ENCODE data around the gene SSB.
A peak's percentile ranks its signal among the peaks of the same experiment; 100 is the strongest.
"Not testable (repeated sequence)": the region's sequence is repeated elsewhere in the genome, so short reads cannot be mapped to it uniquely, and the experiment has no call there.

SSB gene

DNA sequence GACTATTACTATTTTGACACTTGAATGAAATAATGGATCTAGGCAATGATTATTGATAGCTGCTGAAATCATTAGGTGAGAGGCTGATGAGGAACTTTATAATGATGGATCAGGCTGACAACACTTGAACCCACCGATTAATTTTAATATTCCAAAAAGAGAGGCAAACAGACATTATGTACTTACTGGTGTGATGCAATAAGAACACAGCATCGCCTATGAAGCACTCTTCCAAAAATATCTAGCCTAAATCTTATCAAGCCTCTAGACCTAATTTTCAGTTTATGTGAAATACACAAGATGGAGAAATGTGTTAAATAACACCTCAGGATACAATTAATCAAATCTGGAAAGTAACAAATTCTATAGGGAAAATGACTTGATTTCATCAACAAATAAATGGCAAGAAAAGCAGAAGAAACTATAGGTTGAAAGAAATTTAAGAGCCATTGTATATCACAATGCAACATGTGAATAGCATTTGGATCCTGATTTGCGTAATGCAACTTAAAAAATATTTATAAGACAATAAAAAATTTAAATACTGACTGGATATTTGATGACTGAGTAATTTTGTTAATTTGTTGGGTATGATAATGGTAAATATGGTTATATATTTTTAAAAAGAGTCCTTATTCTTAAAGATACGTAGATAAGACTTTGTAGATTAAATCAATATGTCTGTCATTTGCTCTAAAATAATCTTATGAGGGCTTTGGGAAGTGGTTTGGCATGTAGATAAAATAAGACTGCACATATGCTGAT, 17.2 kb upstream of the SSB start:
- no peak for DNase-seq (ENCODE audit: low spot score)

DNA sequence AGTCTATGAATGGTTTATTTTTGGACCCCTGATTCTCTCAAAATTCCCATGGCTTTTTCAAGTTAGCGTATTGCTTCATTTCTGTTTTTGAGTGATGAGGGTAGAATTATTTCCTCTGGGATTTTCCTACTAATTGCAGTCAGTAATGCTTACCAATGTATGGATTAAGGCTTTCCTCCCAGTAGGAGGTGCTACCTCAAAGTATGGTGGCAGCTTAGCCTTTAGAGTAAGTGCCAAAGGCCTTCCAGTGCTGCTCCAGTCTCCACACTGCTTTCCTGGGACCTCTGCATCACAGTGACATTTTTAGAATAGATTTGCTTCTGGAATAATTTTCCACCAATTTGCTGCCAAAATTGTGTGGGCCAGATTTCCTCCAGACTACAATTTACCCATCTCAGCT, 16.2 kb upstream of the SSB start:
- DNase-seq (ENCODE audit: low spot score), result no peak

- no peak for DNase-seq (ENCODE audit: low spot score)
These were observed 8.1 kb upstream of the SSB start for GRCh38 chr2:169790581-169790980.

- DNase-seq (ENCODE audit: low spot score), result no peak
These were observed 3.5 kb upstream of the SSB start for GRCh38 chr2:169795181-169795580.

GRCh38 chr2:169796441-169796840, 2.2 kb upstream of the SSB start:
- no peak for DNase-seq (ENCODE audit: low spot score)

DNA sequence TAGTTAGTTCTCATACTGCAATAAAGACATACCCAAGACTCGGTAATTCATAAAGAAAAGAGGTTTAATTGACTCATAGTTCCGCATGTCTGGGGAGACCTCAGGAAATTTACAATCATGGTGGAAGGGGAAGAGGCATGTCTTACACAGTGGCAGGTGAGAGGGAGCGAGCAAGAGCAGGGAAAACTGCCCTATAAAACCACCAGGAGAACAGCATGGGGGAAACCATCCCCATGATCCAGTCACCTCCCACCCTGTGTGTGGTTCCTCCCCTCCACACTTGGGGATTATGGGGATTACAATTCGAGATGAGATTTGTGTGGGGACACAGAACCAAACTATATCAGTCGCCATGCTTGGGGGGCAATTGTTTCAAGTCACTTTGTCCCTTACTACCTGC, 1.1 kb upstream of the SSB start:
- no peak for DNase-seq (ENCODE audit: low spot score)

- DNase-seq (ENCODE audit: low spot score), result no peak
These were observed 314 bp upstream of the SSB start for GRCh38 chr2:169798397-169798717.

DNA sequence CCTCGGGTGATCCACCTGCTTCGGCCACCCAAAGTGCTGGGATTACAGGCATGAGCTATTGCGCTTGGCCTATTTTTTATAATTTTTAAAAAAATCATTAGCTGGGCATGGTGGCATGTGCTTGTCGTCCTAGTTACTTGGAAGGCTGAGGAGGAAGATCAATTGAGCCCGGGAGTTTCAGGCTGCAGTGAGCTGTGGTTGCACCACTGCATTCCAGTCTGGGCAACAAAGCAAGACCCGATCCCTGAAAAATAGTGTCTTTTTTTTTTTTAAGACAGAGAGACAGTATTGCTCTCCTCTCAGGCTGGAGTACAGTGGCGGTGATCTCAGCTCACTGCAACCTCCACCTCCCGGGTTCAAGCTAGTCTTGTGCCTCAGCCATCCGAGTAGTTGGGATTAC, 4.8 kb downstream of the SSB start:
- no peak for DNase-seq (ENCODE audit: low spot score)

DNA sequence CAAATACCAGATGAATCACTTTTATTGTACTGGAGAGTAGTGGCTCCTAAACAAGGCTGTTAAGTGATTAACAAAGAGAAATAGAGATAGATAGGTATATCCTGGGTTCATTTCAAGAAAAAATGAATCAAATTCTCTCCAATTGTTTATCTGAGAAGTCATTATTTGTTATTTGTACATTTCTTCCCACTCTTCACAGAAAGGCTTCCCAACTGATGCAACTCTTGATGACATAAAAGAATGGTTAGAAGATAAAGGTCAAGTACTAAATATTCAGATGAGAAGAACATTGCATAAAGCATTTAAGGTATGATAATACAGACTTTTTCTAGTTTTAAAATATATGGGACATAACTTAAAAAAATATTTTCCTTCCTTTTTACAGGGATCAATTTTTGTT, 7.9 kb downstream of the SSB start:
- DNase-seq (ENCODE audit: low spot score), result no peak

DNA sequence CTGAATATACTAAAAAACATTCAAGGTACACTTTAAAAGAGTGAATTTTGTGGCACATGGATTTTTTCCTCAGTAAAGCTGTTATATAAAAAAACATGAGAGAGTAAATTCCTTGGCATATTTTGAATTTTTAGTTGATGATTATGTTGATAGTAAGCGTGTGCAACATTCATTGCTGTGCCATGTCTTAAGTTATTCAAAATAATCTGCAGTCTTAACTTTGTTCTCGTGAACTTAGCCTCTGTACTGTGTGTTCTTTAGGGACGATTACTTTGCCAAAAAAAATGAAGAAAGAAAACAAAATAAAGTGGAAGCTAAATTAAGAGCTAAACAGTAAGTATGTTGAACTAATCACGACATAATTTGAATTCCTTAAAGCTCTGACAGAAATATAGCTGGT, 9.6 kb downstream of the SSB start:
- no peak for DNase-seq (ENCODE audit: low spot score)

GRCh38 chr2:169815849-169816248, 17.2 kb downstream of the SSB start:
- DNase-seq (ENCODE audit: low spot score), result no peak

DNA sequence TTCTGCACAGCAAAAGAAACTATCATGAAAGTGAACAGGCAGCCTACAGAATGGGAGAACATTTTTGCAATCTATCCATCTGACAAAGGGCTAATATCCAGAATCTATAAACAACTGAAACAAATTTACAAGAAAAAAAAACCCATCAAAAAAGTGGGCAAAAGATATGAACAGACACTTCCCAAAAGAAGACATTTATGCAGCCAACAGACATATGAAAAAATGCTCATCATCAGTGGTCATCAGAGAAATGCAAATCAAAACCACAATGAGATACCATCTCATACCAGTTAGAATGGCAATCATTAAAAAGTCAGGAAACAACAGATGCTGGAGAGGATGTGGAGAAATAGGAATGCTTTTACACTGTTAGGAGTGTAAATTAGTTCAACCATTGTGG, 18.3 kb downstream of the SSB start:
- DNase-seq (ENCODE audit: low spot score), result not testable (repeated sequence)

GRCh38 chr2:169817369-169817768, 18.7 kb downstream of the SSB start:
- DNase-seq (ENCODE audit: low spot score), result not testable (repeated sequence)

GRCh38 chr2:169818241-169818640, 19.6 kb downstream of the SSB start:
- DNase-seq (ENCODE audit: low spot score), result no peak

DNA sequence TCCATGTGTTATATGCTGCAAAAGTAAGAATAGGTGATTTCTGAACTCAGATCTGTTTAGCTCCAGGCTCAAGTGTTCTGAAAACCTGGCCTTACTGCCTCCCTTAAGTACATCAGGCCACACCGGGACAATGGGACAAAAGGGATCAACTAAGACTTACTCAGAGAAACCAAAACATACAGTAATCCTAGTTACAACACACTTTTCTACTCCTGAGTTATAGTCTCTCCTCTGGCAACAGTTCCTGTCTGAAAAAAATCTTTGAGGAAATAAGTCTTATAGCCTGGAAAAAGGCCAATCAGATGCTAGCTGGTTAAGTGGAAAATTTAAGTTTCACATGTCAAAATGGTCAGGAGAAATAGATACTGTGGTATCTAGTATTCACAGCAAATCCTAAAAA, 20.4 kb downstream of the SSB start:
- DNase-seq (ENCODE audit: low spot score), result no peak

- not testable (repeated sequence) for DNase-seq (ENCODE audit: low spot score)
These were observed 21.4 kb downstream of the SSB start for GRCh38 chr2:169820101-169820500.

DNA sequence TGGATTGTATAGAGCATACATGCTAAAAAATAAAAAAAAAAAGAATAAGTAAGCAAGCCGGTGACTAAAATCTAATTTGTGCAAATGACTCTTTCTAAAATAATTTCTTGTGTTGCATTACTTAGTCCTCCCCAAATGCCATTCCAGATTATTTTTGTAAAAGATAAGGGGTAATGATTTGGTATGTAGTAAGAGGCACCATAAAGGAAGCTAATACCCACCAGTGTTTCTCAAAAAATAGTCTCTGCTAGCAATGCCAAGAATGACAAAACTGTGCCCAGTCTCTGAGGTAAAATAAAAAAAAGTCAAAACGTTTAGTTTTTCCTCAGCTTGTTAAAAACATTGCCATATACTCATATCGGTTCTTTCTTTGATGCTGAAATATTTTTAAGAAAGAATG, 23.4 kb downstream of the SSB start:
- no peak for DNase-seq (ENCODE audit: low spot score)

- DNase-seq (ENCODE audit: low spot score), result no peak
These were observed 24.2 kb downstream of the SSB start for GRCh38 chr2:169822785-169823392.

DNA sequence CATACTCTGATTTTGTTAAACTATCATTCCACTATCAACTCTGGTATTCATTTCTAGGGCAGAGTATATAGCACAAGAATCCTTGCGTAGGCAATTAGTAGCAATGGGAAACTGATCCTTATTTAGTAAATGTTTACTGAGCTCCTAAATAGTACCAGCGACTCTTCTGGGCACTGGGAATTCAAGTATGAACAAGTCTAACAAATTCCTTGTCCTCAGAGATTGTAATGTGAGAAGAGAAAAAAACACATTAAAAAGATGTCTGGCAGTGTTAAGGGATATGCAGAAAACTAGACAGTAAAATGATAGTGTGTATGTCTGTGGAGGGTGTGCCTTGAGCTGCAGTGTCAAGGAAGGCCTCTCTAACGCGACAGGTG, 25.3 kb downstream of the SSB start:
- no peak for DNase-seq (ENCODE audit: low spot score)

GRCh38 chr2:169824373-169825333, 26.0 kb downstream of the SSB start, which contains the start of gene METTL5:
Gene METTL5 (minus strand): TSS chr2:169824905. CDS start chr2:169824597, 308 bp downstream.
- DNase-seq (ENCODE audit: low spot score), result peak; percentile 84

GRCh38 chr2:169827272-169828140, 28.8 kb downstream of the SSB start, which contains the start of gene UBR3:
Gene UBR3 (plus strand): TSS chr2:169827454. CDS start chr2:169827508, 54 bp downstream.
- peak; percentile 92 for DNase-seq (ENCODE audit: low spot score)
